ENCODE results near the gene CTRB1.
"Not testable (repeated sequence)": the region's sequence is repeated elsewhere in the genome, so short reads cannot be mapped to it uniquely, and the experiment has no call there.

Gene CTRB1

DNA sequence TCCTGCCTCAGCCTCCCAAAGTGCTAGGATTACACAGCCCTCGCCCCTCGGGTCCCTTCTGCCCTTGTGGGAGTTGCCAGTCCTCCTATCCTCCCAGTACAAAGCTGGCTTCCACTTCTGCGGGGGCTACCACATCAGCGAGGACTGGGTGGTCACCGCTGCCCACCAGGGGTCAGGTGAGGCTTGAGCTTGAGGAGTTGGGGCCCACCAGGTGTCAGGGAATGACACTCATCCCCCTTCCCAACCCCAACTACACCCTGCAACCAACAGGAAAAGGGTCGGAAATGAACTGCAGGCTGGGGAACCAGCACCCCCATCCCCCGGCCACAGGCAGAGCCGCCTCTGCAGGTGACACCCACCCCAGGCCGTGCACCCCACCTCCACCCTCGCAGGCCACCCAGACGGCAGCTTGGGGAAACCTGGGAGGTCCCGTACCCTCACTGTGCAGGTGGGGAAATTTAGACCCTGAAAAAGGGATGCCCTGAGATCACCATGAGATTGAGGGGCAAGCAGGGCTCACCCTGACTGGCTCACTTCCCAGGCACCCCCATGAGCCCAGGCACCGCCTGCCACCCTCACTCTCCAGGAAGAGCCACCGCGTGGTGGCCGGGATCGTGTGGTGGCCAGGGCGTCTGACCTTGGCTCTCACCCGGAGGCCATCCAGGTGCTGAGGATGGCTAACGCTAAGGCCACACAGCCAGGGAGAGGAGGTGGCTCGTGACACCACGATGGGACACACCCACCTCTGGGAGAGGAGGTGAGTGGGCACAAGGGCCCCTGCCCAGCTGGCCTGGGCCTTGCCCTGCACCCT, 8.0 kb downstream of the CTRB1 start:
- DNase-seq: no peak

DNA sequence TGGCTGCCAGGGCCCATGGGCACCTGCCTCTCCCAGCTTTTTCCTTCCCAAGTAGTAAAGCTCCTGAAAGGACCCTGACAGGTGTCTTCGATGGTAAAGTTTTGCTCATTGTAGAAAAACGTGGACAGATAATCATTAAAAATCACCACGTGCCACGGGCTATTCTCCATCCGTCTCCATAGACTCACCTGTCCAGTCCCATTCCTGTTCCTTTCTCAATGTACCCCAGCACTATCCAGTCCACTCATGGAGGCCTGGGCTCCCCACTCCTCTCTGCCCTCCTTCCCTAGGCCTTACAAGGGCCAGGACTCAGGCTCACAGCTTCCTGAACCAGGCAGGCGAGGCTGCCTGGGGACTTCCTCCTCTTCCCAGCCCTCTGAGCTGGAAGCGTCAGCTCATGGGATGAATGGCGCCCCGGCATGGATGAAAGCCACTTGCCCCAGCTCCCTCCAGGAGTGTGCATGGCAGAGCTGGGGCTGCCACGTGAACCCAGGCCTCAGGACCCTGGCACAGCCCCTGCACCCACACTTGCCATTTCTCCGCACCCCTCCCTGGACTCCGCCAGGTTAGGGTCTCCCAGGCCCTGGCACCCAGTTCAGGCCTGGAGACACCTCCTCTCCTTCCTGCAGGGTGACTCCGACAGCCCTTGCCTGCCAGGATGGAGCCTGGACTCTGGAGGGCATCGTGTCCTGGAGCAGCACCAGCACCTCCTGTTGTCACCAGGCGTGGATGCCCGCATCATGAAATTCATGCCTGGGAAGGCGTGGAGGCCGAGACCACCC, 8.8 kb downstream of the CTRB1 start:
- DNase-seq: no peak

GRCh38 chr16:75228143-75228976, 9.6 kb downstream of the CTRB1 start:
- DNase-seq: no peak

- no peak for DNase-seq
These were observed 10.6 kb downstream of the CTRB1 start for GRCh38 chr16:75229172-75230031.

DNA sequence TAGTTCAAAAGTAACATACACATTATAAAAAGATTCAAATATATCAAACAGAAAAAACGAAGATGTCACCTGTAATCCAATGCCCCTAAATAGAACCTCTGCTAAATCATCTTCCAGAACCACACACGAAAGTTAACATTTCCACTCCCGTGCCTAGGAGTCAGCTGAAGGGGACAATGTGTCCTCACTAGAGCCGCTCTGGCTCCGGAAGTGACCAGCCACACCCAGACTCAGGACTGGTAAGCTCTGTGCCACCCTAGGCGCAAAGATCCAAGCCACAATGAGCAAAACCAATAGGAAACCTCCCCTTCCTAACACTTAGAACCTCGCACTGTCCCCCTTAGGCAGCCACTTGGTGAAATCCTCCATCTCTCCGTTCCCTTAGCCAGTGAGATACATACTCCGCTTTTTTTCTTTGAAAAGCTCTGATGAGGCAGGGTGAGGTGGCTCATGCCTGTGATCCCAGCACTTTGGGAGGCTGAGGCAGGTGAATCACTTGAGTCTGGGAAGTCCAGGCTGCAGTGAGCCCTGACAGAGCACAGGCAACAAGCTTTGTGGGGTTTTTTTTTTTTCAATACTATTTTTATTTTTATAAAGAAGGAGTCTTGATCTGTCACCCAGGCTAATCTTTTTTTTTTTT, 11.8 kb downstream of the CTRB1 start:
- DNase-seq: no peak

DNA sequence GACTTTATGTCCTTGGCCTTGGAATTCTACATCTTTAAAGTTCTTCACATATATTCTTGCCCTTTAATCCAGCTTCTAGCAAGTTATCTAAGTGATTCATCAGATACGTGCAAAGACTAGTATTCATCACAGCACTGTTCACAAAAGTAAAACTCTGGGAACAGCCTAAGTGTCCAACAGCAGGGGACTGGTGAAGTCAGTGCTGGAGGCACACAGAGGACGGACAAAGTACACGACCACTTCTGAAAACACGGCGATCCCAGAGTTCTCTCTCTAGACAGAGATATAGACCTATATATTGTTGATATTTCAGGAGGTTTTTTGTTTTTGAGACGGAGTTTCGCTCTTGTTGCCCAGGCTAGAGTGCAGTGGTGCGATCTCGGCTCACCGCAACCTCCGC, 12.8 kb downstream of the CTRB1 start:
- no peak for DNase-seq

- DNase-seq: no peak
These were observed 14.8 kb downstream of the CTRB1 start for GRCh38 chr16:75233611-75233938.

GRCh38 chr16:75234856-75235696, 16.3 kb downstream of the CTRB1 start:
- no peak for DNase-seq

DNA sequence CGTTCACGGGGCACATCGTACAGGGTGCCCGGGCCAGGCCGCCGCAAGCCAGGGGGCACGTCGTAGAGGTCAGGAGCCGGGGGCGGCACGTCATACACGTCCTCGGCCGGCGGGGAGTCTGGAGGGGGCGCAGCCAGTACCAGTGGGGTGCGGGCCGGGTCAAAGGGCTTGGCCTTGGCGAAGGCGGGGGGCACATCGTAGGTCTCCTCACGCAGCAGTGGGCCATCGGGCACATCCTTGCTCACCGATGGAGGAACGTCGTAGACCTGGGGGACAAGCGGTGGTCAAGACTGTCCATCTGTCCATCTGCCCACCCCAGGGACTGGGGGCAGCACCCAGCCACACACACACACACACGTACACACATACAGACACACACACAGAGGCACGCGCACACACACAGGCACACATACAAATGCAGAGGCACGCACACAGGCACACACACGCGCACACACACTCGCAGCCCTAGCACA, 17.0 kb downstream of the CTRB1 start:
- no peak for DNase-seq

DNA sequence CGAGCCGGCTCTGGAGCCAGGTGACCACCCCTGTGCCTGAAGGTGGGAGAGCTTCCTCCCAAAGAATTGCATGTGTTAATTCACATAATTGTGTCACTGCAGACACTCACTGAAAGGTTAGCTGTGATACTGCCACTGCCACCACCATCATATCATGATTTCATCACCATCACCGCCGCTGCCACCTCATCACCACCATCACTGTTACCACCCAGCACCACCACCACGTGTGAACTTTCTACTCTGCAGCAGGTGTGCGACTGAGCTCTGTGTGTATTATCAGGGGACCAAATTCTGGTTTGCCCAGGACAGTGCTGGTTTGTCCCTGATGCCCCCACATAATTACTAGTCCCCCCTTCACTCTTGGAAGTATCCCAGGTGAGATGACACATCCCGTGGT, 17.4 kb downstream of the CTRB1 start:
- no peak for DNase-seq

DNA sequence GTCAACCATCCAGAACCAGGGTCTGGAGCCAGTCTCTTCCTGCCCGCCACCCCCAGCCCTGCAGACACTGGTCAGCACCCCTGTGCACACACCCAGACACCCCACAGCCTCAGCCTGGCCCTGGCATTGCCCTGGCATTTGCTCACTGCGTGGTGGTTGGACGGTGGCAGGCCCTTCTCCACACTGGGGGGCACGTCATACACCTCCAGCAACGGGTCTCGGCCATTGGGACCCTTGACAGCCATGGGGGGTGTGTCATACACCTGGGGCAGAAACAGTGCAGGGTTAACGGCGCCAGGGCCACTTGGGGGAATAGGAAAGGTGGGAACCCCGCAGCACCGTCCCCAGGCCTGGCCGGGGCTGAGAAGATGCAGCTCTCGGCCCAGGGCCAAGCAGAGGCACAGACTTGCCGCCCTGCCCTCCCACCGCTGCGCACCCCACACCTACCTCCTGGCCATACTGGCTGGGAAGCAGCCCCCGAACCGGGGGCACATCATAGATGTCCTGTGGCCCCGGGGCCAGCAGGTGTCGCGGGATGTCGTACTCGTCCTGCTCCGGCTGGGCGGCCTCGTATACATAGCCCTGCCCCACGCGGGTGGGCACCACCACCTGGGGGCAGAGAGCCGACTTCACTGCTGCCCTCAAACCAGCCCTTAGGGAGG, 18.1 kb downstream of the CTRB1 start:
- DNase-seq: no peak

GRCh38 chr16:75237398-75238131, 18.8 kb downstream of the CTRB1 start:
- DNase-seq: no peak

DNA sequence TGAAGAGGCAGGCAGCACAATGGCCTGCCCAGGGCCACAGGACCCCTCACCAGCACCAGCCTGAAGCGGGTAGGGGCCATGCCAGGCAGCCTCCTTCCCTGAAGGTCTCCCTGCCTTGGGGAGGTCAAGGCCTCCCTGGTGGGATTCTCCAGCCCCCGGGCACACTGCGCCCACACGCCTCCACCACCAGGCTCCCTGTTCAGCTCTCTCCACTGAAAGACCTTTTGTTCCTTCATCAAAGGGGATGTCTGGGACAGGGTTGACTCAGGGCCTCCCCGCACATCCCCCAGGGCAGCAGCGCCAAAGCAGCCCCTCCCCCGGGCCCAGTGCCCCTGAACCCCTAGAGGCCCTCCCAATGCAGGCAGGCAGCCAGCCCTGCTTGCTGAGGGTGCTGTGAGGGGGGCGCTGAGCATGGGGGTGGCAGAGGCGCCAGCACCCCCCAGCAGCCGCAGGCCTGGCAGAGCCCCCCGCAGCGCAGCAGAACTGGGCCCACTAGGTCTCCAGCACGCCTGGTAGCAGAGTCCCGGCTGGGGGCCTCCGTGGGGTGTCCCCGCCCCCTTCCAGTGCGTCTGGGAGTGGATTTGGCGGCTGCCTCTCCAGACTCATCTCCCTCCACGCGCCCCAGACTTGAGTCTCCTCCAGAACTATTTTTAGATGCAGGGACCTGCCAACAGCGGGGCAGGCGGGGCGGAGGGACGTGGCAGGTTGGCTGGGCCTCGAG, 19.5 kb downstream of the CTRB1 start:
- DNase-seq: no peak

- no peak for DNase-seq
These were observed 20.2 kb downstream of the CTRB1 start for GRCh38 chr16:75238853-75239541.

- no peak for DNase-seq
These were observed 20.8 kb downstream of the CTRB1 start for GRCh38 chr16:75239542-75240122.

GRCh38 chr16:75240633-75241032, 21.8 kb downstream of the CTRB1 start:
- DNase-seq: not testable (repeated sequence)

DNA sequence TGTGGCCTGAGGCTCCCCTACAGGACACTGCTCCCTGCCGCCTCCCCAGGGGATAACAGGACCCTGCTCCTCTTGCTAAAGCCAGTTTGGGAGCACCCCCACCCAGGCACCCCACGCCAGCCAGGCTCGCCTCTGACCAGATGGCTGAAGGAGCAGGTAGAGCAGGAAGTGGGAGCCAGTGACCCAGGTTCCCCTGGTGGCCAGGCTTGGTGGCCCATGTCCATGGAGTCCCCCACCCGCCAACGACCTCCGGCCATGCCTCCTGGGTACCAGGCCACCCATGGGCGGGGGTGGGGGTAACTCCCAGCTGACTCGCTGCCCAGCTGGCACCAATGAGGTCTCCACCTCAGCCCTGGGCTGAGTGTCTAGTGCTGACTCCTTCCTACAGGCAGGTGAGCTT, 22.6 kb downstream of the CTRB1 start:
- DNase-seq: no peak

- no peak for DNase-seq
These were observed 23.2 kb downstream of the CTRB1 start for GRCh38 chr16:75241955-75242354.

Data from stimulated activated CD4-positive, alpha-beta T cell treated with anti-CD3 and anti-CD28 coated beads, Interleukin-4, amount 100 ng/mL, for 1 hour (primary cell).